NB4 (cell line): Measurements from ENCODE around the gene KAT6B.

Experiments
- DNase-seq: peaks from one replicate; pipeline ENCODE4 v3.0.0; 2010; ENCODE audit warnings: low read depth
- H3K4me3 ChIP-seq: one replicate; pipeline ENCODE4 v1.5.1; 2011; ENCODE audit warnings: mild to moderate bottlenecking, low read depth, low read length, moderate library complexity
- CTCF ChIP-seq: IDR thresholded peaks from one replicate; pipeline ENCODE4 v1.5.1; 2012; ENCODE audit warnings: low read depth, low read length
- MAX ChIP-seq: IDR thresholded peaks from 2 replicates; pipeline ENCODE4 v1.6.1; 2011; ENCODE audit warnings: low read depth, low read length
- MYC ChIP-seq: IDR thresholded peaks from 2 replicates; pipeline ENCODE4 v1.6.1; 2011; ENCODE audit warnings: low read depth, low read length
- POLR2A ChIP-seq: IDR thresholded peaks from 2 replicates; pipeline ENCODE4 v1.6.1; 2011; ENCODE audit warnings: mild to moderate bottlenecking; ENCODE audit not compliant: insufficient read length; ENCODE audit errors: extremely low read depth

Gene KAT6B

GRCh38 chr10:74836877-74837276 is 10.5 kb downstream of the KAT6B start:
- H3K4me3 ChIP-seq, result no peak overlapping the region
- DNase-seq, result no peak
- no peak for TF ChIP-seq MAX
- no peak for TF ChIP-seq POLR2A
- TF ChIP-seq CTCF, result no peak
- no peak for TF ChIP-seq MYC

- TF ChIP-seq CTCF, result no peak
- no peak for TF ChIP-seq POLR2A
- no peak for DNase-seq
- no peak overlapping the region for H3K4me3 ChIP-seq
Observed at GRCh38 chr10:74837743-74838142, 11.3 kb downstream of the KAT6B start.

GRCh38 chr10:74839708-74840107 is 13.3 kb downstream of the KAT6B start:
- TF ChIP-seq MAX (no peak), POLR2A (no peak), MYC (no peak), CTCF (no peak)
- DNase-seq, result no peak

GRCh38 chr10:74841265-74841973 is 15.0 kb downstream of the KAT6B start:
- TF ChIP-seq MYC (no peak), POLR2A (no peak), CTCF (no peak), MAX (no peak)
- no peak overlapping the region for H3K4me3 ChIP-seq
- DNase-seq, result no peak

More at GRCh38 chr10:74839708-74840107, 13.3 kb downstream of the KAT6B start:
- no peak overlapping the region for H3K4me3 ChIP-seq

GRCh38 chr10:74842301-74842954 is 16.0 kb downstream of the KAT6B start:
- TF ChIP-seq MAX (no peak), CTCF (no peak), POLR2A (no peak), MYC (no peak)
- peak; percentile 60 for DNase-seq

More at GRCh38 chr10:74842301-74842954, 16.0 kb downstream of the KAT6B start:
- no peak overlapping the region for H3K4me3 ChIP-seq
